Measurements from ENCODE around the gene PCDH15.
"Not testable (repeated sequence)": the region's sequence is repeated elsewhere in the genome, so short reads cannot be mapped to it uniquely, and the experiment has no call there.

The PCDH15 gene

DNA sequence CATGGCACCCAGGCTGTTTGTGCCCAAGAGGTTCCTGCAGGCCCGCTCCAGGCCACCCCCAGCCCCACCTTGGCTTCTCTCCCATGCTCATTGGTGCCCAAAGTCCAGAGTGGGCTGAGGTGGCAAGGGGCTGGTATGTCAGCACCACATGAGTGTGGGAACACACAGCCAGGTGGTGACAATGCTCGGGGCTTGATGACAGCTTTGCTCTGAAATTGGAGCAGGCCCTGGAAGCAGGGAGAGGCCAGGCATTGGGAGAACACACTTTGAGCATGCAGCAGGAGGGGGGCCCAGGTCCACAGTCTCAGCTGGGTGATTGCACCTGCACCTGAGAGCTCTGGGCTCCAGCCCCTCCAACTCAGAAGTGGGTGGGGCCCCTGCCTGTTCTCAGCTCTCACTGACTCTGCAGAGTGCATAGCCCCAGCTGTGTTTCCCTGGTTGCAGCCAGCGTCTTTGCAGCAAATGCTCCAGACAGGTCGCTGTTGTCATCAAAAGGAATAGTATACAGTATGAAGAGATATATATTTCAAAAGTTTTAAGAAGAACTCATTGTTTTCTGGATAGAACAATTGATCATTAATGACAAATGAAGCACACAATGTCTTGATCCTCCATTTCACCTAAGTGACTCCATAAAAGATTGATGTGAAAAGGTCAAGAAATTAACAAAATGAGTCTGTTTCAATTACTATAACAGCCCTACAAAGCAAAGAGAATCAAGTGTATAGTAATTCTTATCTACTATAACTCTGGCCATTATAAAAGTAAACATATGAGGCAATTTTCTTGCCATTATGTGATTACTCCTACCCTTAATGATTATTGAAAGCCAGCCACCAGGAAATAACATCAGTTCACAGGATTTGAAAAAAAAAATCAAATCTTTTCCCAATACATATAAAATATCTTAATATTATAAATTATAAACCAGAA is 848.1 kb downstream of the PCDH15 start:
- DNase-seq = no peak

DNA sequence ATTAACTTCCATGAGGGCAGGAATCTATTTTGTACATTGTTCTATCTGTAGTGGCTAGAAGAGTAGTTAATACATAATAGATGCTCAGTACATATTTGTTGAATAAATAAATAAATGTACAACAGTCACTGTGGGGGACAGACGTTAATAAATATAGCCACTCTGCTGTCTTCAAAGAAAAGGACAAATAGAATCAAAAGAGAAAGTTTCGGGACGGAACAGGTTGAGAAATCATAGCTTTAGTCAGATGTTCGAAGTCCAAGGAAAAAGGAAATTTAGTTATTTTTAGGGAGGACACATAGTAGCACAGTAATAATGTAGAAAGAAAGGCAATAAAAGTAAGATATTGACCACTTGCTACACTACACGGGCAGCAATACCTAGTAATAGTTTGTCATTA is 861.4 kb downstream of the PCDH15 start:
- DNase-seq = no peak

DNA sequence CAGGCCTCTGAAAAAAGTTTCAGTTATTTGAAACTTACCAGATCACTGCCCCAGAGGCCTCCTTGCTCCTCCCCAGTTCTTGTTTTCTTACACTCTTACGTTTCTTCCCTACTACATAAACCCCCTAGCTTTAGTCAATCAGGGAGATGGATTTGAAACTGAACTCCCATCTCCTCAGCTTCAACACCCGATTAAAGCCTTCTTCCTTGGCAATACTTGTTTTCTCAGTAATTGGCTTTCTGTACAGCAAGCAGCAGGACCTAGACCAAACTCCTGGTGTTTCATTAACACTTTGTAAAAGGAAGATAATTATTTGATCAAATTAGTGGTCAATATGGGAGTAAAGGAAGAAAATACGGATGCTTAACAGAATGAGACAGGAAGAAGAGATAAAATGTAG is 870.4 kb downstream of the PCDH15 start:
- DNase-seq = no peak

DNA sequence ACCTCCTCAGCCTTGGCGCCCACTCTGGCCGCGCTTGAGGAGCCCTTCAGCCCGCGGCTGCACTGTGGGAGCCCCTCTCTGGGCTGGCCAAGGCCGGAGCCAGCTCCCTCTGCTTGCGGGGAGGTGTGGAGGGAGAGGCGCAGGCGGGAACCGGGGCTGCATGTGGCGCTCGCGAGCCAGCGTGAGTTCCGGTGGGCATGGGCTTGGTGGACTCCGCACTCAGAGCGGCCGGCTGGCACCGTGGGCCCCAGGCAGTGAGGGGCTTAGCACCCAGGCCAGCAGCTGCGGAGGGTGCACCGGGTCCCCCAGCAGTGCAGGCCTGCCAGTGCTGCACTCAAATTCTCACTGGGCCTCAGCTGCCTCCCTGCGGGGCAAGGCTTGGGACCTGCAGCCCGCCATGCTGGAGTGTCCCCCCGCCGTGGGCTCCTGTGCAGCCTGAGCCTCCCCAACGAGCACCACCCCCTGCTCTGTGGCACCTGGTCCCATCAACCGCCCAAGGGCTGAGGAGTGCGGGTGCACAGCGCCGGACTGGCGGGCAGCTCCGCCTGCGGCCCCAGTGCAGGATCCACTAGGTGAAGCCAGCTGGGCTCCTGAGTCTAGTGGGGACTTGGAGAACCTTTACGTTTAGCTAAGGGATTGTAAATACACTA is 876.9 kb downstream of the PCDH15 start:
- not testable (repeated sequence) for DNase-seq

DNA sequence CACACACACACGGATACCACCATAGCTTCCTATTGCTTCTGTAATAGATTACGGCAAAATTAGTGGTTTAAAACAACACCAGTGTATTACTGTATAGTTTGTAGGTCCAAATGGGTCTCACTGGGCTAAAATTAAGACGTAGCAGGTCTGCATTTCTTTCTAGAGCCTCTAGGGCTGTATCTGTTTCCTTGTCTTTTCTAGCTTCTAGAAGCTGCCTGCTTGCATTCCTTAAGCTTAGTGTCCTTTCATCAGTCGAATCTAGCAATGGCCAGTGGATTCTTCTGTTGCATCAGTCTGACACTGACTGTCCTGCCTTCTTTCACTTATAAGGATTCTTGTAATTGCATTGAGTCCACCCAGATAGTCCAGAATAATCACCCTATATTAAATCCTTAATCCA is 882.3 kb downstream of the PCDH15 start:
- DNase-seq = no peak

GRCh38 chr10:53909791-53910190 is 891.2 kb downstream of the PCDH15 start:
- no peak for DNase-seq

- DNase-seq = no peak
Observed at GRCh38 chr10:53904506-53905241, 896.4 kb downstream of the PCDH15 start.

- DNase-seq = no peak
Observed at GRCh38 chr10:53903756-53904155, 897.3 kb downstream of the PCDH15 start.

DNA sequence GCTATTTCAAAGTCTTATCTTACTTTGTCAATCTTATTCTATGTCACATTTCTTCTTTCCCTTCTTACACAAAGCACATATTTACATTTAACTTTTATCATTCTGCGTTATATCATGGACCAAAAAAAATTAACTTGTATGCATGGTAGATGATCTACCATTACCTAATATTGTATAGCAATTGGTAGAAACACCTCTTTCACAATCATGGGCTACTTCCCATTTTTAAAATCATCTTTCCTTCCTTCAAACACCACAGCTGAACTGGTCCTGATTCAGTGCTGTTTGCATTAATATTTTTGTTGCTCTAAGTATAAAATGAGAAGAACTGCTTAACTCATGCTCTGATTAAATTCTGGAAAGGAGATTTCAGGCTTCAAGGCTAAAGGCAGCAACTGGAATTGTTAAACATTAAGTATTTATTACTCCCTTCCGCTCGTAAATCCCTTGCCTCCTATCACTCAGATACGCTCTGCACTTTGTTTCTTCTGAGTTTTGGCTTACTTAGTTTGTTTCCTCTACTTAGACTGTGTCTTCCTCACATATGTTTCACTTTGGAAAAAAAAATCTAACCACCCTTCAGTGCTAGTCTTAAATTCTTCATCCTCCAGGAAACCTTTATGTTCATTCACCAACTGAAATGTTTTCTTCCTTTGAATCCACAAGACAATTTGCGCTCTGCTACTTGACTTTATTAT is 901.4 kb downstream of the PCDH15 start:
- no peak for DNase-seq

- no peak for DNase-seq
Observed at GRCh38 chr10:53898532-53898931, 902.5 kb downstream of the PCDH15 start.

GRCh38 chr10:53894145-53894544 is 906.9 kb downstream of the PCDH15 start:
- DNase-seq = no peak

DNA sequence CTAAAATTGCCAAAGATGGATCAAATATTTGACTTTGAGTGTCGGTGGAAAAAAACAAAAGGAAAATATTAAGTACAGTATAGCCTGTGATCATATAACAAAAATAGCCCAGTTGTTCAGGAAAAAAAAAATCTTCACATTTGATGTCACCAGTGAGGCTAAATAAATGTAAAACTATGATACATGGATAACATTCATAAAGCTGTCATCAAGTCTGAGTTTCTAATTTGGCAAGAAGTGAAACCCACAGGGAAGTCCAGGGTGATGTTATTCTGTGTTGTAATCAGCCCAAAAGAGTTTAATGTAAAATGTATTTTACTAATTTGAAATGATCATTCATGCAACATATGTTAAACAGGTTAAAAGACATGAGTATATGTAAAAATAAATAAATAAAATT is 908.0 kb downstream of the PCDH15 start:
- no peak for DNase-seq

GRCh38 chr10:53886325-53887300 is 914.4 kb downstream of the PCDH15 start:
- DNase-seq = no peak

- no peak for DNase-seq
Observed at GRCh38 chr10:53864846-53865245, 936.2 kb downstream of the PCDH15 start.

DNA sequence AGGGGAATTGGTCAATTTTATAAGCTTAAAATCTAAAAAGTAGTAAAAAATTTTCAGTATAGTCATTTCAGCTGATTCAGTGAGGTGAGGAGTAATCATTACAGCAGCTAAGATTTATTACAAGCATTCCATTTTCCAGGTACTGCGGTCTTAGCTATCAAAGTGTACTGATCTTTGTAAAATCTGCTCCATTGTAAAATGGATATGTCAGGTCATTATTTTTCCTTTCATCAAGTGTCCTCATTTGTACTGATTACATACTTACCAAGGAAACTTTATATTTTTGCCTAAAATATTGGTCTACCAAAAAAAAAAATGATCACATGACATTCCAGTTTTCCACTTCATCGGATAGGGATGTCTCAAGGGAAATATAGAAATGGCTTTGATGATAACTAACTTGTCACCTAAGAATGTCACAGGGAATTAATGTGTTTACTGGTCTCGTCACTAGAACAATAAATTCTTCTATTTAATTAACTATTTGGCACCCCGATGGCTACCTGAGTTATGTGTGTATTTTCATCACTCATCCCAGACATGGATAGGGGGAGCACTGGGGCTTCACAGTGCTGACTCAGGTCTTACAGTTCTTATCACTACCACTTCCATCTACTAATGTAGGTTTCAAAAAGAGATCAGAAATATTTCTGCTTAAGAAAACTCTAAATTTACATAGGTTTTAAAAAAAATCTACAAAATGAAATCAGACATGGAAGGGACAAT is 948.4 kb downstream of the PCDH15 start:
- DNase-seq = no peak

DNA sequence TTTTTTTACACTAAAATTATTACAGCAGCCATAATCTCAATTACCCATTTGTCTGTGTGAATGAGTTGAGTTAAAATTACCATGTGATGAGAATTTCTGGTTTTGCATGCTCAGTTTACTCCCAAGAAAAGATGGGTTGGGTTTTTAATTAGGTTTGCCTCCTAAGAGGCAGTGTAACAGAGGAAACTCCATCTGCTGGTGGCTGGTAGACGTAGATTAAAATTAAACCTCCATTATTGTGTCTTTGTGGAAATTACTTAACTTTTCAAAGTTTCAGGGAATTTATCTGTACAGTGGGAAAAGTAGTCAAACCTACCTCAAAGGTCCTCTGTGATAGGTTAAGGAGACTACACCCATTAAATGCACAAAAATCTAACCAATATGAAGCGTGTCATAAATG is 954.2 kb downstream of the PCDH15 start:
- no peak for DNase-seq

DNA sequence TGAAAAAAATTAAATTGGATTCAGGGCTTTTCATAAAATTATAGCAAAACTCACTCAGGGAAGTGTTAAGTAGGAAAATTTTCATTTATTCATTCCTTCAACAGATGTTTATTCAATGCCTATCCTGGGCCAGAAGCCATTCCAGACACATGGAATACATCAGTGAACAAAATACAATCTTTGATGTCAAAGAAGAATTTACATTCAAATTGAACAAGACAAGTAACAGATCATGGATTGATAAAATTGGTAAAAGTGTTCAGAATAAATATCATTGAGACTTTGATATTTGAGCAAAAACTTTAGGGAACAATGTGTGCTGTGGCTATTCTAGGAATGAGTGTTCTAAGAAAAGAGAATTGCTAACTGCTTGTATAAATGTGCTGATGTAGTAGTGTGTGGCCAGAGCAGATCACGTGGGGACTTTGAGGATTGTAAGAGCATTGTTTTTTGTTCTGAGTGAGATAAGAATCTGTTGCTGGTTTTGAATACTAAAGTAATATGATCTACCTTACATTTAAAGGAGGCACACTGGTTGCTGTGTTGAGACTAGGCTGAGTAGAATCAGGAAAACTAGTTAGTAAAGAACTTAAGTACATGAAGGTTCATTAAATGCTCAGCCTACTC is 957.2 kb downstream of the PCDH15 start:
- DNase-seq = no peak

DNA sequence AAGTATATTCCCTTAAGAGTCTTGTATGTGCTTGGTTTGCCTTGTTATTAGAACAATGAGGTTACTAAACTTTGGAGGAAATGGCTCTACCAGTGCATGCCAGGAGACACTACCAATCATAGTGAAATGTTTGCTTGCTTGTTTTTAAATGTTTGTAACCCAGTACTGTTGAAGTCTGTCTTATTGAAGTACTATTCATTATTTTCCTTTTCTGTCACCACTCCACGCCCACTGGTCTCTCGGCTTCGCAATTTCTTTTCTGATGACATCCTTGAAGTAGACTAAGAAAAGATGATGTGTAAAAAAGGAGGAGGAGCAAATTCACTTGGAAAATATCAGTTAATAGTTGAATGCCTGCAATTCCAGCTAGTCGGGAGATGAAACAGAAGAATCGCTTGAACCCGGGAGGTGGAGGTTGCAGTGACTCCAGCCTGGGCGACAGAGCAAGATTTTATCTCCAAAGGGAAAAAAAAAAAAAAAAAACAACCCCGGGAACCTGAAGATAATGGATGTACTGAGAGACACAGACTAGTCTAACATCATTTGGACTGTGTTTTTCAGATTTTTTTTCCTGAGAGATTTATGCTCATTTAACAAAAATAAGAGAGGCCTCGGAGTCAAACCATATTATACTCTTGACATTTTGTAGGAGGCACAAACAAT is 959.4 kb downstream of the PCDH15 start:
- DNase-seq = no peak

GRCh38 chr10:53840653-53841052 is 960.4 kb downstream of the PCDH15 start:
- DNase-seq = no peak

DNA sequence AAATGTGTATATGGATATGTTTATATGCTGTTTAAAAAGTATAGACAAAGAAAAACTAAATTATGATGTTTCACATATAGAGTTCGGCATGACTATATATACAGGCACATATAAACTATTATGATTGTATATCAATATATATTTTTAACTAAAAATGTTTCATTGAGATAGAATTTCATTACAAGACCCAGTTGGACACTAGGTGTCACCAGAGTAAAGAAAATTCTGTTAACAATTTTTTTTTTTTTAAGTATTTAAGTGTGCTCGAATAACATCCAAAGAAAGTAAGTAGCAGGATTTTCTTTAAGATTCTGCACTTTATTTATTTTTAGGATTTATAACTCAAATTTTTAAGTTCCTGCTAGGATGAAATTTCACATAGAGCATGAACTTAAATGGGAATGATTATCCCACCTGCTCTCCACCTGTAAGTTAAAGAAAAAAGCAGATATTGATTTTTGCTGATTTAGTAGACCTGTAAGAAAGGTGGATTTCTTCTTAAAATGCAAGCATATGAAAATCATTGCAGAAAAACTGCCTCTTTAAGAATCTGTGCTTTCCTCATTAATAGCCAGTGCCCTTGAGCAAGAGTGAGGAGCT is 961.5 kb downstream of the PCDH15 start:
- peak; percentile 5 for DNase-seq

All from NCI-H2171 treated with DMSO at 0.1 percent for 48 hours (cell line).